NCI-H82 (cell line): ENCODE data around the gene TMEM63C.

Source experiments
- DNase-seq: peaks from one replicate; lab custom pipeline; 2025; lab: John Stamatoyannopoulos, UW

The TMEM63C gene, protein sequence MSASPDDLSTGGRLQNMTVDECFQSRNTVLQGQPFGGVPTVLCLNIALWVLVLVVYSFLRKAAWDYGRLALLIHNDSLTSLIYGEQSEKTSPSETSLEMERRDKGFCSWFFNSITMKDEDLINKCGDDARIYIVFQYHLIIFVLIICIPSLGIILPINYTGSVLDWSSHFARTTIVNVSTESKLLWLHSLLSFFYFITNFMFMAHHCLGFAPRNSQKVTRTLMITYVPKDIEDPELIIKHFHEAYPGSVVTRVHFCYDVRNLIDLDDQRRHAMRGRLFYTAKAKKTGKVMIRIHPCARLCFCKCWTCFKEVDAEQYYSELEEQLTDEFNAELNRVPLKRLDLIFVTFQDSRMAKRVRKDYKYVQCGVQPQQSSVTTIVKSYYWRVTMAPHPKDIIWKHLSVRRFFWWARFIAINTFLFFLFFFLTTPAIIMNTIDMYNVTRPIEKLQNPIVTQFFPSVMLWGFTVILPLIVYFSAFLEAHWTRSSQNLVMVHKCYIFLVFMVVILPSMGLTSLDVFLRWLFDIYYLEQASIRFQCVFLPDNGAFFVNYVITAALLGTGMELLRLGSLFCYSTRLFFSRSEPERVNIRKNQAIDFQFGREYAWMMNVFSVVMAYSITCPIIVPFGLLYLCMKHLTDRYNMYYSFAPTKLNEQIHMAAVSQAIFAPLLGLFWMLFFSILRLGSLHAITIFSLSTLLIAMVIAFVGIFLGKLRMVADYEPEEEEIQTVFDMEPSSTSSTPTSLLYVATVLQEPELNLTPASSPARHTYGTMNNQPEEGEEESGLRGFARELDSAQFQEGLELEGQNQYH

DNA sequence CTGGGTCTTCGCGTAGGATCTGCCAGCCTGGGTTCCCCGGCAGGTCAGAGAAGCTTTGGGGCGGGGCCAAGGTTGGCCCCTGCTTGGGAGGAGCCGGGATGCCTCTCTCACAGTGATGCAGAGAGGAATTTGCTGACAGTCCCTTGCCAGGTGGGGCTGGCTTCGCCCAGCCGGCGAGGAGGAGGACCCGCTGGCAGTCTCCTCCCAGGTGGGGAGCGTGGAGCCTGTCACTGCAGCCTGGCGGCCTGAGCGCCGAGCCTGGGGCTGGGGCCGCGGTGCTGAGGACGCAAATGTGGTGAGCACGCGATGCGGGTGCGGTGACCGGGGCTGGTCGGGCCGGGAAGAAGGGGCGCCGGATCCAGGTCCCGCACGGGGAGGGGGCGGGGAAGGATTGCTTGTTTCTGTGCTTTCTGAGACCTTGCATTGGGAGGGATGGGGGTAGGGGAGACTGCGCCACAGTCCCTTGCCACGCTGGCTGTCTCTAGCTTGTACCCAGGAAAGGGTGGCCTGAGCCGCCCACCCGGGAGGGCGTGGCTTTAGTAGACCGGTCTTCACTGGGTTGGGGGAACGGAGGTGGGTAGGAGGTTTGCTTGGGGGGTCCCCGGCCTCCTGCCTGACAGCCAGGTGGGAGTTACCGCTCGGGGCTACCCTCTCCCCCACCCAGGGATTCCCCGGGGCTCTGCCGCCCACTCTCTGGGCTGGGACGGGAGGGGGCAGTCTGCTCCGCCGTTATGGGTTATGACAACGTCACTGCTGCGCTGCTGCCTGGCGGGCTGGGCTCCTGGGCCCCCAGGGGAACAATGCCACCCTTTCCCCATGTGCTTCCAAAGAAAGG lies at the start of gene TMEM63C:
Gene TMEM63C (plus strand): TSS at position 196 of the 835 bp plus-strand sequence. CDS start 37,016 bp downstream, outside the sequence.
- DNase-seq = peak; percentile 97

DNA sequence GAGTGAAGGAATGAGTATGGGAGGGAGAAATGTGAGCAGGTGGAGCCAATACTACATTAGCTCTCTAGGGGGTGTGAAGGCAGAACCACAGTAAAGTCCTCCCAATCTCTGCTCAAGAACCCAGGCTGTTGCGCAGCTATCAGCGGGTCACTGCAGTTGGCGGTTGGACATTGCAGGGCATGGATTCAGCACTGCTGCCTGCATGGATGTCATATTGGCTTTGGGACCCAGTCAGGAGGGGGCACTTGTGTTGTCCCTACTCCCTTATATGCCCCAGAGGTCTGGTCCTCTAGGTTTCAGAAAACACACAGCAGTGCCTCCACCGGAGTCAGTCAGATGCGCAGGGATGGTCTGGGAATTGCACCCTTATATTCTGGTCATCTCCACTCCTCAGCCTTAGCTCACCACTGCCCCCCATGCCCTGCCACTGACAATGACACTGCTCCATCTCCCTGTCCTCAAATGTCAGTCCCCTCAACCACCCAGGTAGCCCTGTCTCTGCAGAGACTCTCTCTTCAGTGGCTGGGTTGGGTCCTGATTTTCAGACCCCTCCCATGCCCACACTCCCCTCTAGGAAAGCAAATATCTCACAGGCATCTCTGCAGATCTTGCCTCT lies 49.6 kb upstream of the TMEM63C start:
- no peak for DNase-seq

DNA sequence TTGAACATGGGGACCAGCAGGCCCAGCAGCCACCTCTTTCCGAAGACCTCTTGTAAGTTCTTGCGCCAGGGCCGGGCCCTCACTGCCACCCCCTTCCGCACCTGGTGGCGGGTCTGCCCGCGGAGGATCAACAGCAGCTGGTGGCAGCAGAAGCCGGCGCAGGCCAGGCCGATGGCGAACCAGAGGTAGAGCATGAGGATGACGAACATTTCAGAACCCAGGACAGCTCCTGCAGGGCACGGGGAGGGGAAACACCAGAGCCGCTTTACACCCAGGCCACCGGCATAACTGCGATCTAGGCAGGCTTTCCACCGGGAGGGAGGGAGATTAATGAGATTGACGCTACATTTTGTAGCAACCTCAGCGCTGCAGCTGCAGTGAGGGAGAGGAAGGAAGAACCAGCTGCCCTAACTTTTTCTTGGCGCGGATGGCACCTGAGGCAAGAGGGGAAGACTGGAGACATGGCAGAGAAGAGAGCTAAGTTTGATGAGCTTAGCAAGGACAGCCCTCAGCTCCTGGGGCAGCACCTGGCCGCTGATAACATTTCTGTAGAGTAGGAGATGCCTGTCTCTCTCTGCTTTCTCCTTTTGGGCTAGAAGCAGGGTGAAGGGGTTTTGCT lies 47.8 kb upstream of the TMEM63C start:
- DNase-seq = peak; percentile 23

DNA sequence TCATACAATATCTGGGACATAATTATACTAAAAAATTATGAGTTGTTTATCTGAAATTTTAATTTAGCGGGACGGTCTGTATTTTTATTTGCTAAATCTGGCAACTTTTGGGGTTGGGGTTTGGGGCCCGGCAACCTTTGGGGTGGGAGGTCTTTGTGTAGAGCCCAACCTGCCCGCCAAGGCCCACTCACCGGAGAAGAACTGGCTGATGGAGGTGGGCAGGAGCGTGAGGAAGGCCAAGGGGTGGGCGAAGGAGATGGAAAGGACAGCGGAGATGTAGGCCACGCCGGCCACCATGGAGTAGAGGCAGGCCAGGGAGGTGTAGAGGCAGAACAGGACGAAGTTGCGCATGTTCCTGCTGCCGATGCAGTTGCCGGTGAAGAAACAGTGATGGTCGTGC lies 42.6 kb upstream of the TMEM63C start:
- DNase-seq = no peak

DNA sequence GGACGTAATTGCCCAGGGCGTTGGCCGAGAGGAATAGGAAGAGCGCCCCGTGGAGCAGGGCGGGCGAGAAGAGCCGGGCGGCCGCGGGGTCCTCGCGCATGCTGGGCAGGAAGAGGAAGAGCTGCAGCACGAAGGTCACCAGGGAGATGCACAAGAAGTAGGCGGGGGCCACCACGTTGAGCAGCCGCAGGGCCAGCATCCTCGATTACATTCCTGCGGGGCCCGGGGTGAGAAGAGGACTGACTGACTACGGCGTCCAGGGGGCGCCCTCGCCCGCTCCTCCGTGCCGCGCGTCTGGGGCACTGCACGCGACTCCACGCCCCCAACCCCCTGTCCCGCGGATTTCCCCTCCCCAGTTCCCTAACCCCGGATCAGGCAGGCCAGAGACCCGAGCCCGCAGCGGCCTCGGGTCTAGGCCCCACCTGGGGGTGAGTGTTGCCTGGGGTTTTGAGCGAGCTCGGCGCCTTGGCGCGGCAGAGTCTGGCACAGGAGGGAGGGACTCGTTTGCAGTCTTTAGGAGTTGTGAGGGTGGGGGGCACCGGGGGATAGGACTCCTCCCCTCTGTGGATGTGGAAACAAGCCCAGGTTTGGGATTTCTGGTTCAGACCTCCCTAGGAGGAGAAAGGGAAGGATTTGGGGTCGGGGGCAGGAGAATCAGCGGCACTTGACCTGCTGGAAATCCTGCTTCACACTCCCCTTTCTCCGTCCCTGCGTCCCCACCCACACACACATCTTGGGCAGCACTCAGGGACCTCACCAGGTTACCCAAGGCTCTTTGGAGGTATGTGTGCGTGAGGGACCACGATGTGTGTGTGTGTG lies 41.8 kb upstream of the TMEM63C start:
- peak; percentile 80 for DNase-seq

DNA sequence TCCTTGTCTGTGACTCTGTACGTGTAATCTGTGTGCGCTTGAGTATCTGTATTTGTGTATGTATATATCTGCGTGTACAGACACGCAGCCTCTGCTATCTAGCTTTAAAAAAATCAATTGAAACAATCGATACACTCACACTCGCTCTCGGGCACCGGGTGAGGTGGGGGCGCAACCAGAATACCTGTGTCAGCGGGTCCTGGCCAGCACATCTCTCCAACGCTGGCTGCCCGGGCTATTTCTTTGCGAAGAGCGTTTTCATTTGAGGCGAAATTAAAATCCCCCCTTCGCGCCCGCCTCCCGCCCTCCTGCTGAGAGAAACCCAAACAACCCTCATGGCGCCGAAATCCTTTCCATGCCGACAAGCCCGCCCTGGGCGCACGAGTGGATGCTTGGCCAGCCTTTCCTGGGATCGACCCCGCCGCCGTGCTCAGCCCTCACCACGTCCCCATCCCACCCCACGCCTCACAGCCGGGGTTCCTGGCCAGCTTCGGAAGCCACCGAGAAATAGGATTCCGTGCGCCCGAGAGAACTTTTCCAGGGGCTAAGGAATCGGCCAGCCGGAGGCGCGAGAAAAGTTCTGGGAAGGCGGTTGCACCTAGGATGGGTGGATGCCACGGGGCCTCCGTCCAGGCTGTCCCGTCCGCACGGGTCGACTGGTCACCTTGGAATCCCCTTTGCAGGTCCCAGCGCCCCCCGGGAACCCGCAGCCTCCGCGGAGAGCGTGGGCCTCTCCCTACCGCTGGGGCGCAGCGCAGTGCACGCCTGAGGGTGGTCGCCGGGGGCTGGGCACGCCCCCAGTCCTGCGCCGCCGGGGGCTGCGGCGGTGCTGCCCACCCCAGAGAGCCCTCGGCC lies 41.0 kb upstream of the TMEM63C start:
- DNase-seq = peak; percentile 56

DNA sequence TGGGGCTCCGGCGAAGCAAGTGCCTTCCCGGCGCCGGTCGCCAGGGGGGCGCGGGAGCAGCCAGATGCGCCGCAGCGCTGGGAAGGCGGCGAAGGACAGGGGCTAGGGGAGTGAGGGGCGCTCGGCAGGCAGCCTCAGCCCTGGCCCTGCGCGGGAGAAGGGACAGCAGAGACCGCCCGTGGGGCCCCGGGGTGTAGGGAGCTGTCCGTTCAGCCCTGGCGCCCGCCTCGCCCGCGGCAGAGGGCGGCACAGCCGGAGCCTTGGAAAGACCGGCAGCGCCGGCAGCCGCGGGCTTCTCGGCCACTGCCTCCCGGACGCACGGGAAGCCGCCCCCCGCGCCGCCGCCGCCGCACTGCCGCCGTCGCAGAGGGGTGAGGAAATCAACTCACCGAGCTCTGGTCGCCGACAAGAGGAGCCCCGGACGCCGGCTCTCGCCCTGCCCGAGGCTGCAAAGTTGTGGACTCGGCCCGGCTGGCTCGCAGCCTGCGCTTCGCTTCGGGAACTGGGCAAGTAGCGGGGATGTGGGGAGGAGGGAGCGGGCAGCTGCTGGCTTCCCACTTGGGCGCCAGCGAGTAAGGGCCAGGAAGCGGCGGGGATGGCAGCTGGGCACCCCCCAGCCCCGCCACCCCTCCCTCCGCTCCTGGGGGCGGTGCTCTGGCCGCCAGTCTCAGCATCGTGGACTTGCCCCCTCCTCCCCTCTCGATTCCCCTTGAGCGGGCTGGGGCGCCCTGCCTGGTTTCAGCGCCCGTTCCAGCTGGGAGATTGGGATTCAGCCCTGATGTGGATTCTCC lies 40.2 kb upstream of the TMEM63C start, which contains the start of gene ZDHHC22:
Gene ZDHHC22 (minus strand): TSS at position 578 of the 791 bp plus-strand sequence. CDS start 2,053 bp downstream, outside the sequence.
- peak; percentile 91 for DNase-seq

DNA sequence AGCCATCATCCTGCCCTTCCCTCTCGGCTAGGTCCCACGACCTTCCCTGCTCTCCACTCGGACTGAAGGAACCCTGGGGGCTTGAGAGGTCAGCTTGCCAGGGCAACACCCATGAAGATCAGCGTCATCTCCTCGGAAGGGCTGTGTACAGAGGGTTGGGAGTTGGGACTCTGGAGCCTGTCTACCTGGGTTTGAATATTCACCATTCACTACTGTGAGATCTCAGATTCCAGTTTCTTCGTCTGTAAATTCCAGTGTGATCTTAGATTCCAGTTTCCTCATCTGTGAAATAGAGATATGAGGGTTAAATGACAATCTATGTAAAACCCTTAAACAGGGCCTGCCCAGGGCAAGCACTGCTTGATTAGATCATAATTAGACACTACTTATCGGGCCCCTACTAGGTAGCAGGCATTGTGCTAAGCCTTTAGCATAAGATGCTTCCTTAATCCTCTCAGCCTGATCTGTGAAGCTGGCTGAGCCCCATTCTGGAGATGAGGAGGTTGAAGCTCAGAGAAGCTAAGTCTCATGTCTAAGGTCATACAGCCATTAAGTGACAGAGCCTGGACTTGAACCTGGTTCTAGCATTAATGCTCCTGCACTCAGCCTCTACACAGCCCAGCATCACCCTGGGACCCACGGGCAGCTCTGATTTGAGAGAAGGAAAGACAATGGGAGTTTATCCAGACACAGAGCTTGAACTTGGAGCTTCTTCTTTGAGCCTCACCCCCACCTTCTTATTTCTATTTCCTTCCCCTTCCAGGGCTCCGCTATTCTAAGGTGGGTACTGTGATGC lies 39.4 kb upstream of the TMEM63C start:
- peak; percentile 98 for DNase-seq

DNA sequence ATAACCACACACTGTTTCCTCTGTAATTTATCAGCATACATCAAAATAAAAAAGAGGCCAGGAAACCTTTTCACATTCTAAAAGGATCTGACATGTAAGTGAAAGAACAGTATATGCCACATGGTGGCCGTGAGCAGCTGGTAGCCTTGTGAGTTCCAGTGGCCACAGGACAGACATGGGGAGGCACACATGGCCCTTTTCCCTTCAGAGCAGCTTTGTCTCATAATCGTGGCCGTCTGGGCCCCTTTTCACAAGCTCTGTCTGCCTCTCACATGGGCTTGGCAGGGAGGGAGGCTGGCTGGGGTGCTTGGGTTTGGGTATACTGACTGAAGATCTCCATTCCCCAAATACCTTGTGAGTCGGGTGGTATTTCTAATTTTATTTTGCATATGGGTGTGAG lies 38.5 kb upstream of the TMEM63C start:
- DNase-seq = peak; percentile 76

DNA sequence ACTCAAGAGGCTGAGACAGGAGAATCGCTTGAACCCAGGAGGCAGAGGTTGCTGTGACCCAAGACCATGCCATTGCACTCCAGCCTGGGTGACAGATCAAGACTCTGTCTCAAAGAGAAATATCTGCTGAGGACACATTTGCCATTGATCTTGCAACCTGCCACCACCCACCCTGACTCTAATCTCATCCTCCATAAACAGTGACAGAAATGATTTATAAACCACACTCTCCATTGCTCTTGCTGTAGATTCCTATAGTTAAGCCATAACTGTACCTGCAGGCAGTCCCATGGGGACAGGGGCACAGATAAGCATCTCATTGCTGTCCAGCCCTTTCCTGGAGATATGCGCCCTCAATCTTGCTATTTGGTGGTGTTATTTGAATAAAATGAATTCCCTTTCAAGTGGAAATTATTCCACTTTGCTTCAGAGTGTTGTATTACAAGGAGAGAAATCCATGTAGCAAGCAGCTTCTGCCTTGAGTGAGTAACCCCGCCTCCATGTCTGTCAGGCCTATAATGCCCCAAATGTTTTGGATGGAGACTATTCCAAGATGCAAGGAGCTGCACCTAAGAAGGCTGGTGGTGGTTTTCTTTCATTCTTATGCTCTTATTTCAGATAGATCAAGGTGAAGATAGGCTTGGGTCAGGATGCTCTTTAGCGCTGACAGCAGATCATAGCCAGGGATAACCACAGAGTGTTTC lies 37.0 kb upstream of the TMEM63C start:
- peak; percentile 38 for DNase-seq

DNA sequence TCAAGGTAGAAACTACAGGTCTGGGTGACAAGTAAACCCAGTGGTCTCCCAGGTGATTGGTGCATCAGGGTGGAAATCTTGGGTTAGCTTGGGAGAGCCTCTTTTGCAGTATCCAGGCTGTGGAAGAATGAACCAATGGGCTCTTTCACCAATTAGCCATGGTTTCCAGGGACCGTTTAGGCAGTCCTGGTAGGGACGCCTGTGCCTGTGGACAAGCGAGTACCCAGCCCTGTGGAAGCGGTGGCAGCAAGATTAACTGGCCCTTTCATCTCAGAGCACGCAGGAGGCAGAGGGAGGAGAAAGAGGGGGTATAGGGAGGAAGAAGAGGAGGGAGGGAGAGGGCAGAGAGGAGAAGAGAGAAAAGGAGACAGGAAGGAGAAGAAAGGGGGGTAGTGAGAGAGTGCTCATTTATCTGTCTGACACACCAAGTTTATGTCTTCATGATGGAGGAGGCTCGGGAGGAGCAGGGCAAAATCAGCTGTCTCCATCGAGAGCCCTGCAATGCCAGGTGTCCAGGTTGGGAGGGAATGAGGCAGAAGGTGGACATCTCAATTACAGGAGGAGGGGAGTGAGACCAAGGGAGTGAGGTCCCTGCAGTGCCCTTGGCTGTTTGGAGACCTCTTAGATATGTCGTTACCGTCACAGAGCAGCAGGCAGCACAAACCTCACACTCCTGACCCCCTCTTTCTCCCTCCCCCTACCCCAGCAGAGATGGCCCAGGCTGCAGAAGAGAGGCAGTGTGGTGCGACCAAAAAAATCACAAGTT lies 35.4 kb upstream of the TMEM63C start:
- DNase-seq = no peak

DNA sequence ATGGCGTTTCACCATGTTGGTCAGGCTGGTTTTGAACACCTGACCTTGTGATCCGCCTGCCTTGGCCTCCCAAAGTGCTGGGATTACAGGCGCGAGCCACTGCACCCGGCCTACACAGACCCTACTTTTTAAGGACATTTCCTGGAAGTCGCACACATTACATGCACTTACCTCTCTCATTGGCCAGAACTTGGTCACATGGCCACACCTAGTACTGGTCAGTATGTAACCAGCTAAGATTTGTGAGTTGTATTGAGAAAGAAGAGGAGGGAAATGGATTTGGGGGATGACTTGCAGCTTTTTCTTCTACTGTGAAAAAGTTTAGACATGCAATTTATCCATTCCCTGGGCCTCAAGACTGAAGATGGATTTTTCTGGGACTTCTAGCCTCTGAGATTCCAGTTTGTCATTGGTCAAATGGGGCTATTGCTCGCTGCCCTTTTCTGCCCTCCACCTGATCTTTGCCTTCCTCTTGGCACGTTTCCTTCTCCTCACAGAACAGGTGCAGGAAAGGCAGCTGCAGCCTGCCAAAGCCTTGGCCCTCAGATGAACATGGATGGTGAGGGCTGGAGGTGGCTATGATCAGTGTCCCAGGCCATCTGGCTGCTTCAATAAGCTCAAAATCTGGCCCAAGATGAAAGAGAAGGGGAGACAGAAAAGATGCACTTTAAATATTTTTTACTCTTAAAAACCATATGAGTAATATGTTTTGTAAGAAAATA lies 32.9 kb upstream of the TMEM63C start:
- DNase-seq = peak; percentile 50

DNA sequence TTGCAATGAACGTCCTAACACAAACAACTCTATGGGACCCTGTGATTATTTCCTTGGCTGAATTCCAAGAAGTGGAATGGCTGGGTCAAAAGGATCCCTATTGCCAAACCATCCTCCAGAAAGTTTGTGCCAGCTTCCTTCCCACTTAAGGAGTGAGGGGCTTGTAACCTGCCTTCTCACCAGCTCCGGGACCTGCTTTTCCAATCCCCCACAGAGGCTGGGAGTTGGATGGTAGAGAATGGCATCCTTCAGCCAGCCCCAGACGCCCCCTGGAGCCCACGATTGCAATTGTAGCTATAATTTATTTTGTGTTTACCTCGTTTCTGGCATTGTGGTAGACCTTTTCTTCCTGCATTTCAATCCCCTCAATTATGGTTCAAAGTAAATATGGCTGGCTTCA lies 30.4 kb upstream of the TMEM63C start:
- peak; percentile 63 for DNase-seq

DNA sequence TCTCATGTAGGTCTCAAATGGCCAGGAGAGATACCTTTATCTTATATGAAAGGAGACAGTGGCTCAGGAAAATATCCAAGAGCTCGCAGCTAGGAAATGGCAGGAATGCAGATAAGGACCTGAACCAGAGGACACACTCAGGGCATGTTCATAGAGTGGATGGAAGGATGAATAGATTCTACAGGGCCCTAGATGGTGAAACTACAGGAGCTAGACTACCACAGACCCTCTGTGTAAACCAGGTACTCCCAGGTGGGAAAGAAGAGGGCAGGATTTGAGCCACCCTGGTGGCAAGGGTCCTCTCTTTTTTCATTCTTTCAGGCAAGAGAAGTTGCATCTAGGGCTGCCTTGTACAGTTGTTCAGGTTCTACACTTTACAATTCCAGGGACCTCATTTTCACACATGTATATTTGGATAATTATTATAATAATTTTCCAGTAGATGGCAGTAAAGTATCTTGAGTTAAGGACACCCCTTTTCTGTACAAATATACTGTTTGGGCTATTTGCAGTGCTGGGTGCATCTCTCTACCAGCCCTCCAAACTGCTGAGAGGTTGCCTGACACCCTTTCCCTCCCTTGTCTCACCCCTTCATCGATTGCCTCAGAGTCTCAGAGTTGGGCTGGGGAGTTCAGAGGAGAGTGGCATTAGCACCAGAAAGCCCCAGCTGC lies 29.5 kb upstream of the TMEM63C start:
- DNase-seq = peak; percentile 34

DNA sequence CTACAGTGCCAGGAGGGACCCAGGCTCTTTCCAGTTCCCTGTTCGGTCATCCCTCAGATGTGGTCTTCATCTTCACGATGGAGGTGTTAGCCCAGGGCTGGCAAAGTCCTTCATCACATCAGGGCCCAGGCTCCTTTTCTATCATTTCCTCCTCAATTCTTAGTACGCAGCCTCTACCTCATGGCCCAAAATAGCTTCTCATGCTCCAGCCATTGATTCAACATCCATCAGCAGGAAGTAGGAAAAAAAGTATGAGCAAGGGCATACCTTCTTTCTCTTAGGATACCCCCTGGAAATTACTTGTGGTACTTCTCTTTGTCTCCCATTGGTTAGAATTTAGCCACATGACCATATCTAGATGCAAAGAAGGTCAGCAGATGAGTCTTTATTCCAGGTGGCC lies 27.8 kb upstream of the TMEM63C start:
- no peak for DNase-seq
